G401.6 (cell line): ENCODE measurements around the gene LAMTOR5.
A peak's percentile ranks its signal among the peaks of the same experiment; 100 is the strongest.
"Not testable (repeated sequence)": the region's sequence is repeated elsewhere in the genome, so short reads cannot be mapped to it uniquely, and the experiment has no call there.

Experiments used
- FAIRE-seq: peaks from 2 replicates; lab custom pipeline; 2012; peaks lifted over from hg19 to GRCh38; lab: Jason Lieb, UNC

The LAMTOR5 gene

DNA sequence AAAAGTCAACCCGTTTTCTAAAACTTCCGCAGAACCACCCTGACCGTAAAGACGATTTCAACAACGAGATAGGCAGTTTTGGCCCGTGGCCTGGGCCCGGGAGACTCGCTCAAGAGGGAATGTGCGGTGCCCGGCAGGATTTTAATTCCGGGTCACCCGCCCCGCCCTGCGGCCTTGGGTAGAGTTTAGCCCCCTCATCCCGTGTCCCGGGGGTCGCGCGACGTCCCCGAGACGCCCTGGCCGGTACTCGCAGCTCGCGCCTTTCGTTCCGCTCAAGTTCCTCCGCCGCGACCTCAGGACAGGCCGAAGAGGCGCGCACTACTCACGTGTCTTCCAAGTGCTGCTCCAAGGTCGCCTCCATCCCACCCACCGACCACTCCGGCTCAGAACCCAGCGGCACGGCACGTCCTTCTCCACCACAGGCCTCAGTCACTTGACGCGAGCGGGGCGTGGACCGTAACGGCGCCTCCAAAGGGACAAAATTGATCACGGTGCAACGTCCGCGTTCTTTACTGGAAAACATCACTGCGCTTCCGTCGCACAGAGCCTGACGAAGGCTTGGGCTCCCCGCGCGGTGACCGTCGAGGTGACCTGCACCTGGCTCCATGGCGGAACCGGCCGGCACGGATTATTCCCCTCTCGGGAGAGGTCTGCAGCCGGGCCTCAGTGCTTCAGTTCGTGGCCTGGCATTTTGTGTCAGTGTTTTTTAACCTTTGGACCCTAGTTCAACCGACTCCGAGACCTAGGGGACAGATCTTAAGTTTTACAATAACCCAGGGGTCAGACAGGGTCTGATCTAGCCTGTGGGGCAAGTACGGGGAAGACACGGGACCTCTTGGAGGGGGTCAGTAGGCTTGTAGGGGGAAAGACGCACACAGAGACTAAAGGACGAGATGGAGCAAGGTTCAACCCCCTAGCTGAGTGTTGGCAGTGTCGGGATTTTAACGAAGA lies at the start of gene LAMTOR5:
TSS of gene LAMTOR5 (minus strand) at position 435 of the 951 bp plus-strand sequence. CDS start at position 361, 74 bp downstream.
- FAIRE-seq, result peak; percentile 70

DNA sequence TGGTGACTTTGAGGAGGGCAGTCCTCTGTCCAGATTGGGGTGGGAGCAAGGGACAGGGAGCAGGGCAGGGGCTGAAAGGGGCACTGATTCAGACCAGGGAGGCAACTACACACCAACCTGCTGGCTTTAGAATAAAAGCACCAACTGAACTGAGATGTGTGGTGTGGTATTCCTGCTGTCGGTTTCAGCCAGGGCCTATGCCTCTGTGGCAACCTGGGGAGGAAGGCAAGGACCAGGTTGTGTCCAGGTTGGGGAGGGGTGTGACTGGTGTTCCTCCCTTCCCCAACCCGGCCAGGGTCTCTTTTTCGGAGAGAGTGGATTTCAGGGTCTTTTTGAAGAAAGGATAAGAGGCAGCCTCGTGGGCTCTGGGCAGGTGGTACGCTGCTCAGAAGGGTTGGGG lies 49.7 kb upstream of the LAMTOR5 start:
- FAIRE-seq, result no peak

DNA sequence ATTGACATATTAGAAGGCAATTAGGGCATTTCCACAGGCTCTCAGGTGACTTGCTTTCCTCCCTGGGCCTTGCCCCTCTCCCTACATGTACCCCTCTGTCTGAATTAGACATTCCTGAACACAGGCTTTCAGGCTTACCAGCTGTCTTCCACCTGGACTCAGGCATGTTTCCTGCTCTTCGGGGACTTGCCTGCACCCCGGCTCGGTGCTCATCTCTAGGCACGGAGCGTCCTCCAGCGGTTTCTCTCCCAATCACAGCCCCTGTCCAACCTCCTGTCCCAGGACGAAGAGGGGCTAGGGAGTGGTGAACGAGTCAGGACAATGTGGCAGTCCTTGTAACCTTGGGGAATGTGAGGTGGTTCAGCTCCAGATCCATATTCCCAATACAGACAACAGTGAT lies 47.7 kb upstream of the LAMTOR5 start:
- no peak for FAIRE-seq

DNA sequence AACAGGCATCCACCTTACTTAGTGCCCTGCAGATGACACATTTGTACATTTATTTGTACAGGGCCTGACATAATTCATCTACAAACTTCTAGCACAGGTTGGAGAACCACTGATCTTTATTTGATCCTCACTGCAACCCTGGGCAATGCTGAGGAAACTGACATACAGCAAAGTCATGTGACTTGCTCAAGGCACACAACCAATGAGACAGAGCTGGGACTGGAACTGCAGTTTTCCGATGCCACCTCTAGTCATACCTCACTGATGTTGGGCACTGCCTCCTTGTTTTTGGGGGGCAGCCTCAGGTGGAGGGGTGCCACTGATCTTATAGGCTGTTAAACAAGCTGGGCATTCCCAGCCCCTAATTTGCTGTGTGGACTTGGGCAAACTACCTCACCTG lies 46.8 kb upstream of the LAMTOR5 start:
- FAIRE-seq, result no peak

DNA sequence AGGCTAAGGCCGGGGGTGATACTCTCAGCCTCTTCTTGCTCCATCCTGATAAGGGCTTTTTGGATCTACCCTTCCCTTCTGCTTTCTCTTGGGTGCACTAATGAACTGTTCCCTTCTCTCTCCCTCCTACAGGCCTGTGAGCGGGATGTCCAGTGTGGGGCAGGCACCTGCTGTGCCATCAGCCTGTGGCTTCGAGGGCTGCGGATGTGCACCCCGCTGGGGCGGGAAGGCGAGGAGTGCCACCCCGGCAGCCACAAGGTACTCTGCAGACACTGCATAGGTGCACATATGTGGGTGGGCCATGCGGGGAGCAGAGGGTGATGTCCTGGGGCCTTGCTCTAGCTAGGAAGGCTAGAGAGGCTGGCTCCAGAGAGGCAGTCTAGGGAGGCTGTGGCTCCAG lies 46.3 kb upstream of the LAMTOR5 start:
- no peak for FAIRE-seq

DNA sequence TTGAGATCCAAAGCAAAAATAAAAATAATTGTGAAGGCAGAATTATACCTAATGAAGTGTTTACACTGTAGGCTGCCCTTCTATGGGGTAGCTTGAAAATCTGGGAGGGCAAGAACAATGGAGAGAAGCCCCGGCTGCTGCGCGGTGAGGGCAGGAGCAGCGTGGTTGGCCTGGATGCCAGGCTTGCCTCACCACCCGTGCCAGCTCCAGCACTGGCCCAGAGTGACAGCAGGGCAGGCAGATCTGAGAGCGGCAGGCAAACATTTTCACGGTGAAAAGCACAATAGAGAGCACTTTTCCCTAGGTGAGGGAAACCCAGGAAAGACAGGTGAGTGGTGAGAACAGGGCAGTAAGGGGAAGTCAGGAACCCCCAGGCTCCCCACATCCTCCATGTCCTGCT lies 44.8 kb upstream of the LAMTOR5 start:
- no peak for FAIRE-seq

DNA sequence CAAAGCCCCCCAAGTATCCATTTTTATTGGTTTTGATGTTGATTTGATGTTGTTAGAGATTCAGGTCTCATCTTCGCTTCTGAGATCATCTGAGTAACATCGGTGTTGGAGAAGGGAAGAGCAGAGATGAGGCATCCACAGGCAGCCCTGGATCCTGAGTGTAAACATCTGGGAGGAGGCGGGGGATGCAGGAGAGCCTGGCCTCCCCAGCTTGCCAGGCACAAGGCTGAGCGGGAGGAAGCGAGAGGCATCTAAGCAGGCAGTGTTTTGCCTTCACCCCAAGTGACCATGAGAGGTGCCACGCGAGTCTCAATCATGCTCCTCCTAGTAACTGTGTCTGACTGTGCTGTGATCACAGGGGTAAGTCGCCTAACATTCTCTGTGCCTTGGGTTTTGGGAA lies 43.4 kb upstream of the LAMTOR5 start, which contains the start of gene PROK1:
TSS of gene PROK1 (plus strand) at position 221 of the 400 bp plus-strand sequence. CDS start at position 289, 68 bp downstream.
- no peak for FAIRE-seq

DNA sequence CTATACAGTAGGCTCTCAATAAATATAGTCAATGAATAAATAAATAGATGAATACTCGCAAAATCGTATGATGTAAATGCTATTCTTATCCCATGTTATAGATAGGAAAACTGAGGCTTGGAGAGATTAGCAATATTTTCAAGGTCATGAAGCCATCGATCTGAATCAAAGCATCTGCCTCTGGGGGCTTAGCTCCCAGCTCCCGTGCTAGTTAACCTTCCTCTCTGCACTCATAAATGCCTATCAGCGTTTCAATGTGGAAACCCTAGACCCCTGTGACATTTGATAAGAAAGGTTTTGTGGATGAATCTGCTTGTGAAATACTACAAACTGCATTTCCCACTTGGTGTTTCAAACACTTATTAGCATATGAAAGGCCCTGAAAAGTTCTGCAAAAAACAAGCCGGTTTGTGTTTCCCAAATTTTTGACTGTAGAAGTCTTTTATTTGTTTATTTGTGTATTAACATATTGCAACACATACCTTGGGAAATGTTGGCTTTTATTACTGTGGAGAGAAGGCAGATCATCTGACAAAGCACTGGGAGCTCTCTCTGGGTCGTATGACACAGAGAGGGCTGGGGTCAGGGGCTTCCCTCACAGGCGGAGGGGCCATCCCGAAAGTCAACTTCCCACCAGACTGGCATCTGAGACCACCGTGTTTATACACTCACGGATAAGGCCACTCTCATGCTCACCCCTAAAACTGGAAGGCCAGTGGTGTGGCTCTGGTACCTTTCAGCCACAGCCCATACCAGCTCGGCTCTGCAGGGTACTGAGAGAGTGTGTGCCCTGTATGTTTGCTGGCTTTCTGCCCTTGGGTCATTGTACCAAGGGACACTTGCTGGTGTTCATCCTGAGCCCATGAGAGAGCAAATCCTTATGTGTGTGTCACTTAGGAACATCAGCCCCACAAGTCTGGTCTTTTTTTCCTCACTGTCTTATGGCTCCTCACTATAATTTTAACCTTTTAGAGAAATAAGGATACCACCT lies 42.5 kb upstream of the LAMTOR5 start:
- no peak for FAIRE-seq

DNA sequence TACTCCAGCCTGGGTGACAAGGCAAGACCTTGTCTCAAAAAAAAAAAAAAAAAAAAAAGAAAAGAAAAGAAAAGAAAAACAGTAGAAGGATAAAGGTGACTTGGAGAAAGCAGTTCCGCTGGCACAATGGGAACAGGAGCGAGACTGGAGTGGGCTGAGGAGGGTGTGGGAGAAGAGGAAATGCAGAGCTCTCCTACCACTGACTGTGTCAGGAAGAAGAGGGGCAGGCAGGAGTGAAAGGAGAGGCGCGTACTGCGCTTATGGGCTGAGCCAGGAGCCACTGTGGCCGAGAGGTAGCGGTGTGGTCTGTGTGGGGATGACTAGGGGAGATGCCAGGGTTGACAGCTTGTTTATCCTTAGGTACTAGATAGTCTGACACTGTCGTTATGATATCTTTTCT lies 37.1 kb upstream of the LAMTOR5 start:
- no peak for FAIRE-seq

DNA sequence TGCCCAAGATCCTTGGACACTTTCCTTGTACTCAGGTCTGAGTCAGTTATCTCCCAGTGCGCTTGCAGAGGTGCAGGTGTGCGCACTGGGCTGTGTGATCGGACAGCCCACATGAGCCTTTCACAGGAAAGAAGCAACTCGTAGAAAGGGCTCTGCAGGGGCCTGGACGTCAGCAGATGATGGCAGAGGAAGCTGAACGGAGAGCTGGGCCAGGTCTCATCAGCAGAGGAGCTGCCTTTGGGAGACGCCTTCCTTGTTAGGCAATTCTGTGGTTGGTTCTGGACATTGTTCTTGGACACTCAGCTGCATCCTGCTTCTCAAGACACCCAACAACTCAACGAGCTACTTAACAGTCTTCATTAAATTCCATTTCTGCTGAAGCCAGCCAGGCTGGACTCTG lies 36.0 kb upstream of the LAMTOR5 start:
- no peak for FAIRE-seq

DNA sequence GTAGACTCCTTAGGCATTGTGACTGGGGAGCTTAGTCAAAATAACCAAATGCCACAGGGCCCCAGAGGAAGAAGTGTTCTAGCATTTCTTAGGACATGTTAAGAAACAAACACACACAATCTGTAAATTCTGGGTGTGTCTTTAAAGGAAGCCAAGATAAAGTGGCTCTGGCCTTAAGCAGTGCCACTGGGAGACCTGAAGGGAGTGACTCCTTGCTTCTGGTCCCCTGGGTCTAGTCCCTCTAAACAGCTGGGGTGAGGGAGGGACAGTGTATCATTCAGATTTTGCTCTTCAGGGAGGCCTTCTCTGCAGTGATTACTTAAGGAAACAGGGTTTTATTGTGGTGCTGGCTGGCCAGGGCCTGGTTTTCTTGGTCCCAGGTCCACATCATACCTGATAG lies 34.4 kb upstream of the LAMTOR5 start:
- no peak for FAIRE-seq

DNA sequence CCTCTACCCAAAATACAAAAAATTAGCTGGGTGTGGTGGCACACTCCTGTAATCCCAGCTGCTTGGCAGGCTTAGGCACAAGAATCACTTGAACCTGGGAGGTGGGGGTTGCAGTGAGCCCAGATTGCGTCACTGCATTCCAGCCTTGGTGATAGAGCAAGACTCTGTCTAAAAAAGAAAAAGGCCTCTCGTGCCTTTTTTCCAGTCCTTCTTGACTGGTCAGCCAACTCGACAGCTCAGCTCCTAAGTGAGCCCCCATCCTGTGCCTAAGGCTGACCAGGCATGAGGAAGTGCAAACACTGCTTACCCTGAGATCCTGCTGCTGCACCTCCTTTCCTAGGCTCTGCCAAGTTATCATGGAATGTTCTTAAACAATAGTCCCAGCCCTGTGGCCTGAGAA lies 33.4 kb upstream of the LAMTOR5 start:
- FAIRE-seq, result no peak

DNA sequence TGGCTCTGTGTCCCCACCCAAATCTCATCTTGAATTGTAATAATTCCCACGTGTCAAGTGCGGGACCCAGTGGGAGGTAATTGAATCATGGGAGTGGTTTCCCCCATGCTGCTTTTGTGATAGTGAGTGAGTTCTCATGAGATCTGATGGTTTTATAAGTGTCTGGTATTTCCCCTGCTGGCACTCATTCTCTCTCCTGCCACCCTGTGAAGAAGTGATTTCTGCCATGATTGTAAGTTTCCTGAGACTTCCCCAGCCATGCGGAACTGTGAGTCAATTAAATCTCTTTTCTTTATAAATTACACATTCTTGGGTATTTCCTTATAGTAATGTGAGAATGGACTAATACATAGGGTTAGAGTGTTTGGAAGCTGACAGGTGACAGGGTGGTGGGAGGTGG lies 32.4 kb upstream of the LAMTOR5 start:
- not testable (repeated sequence) for FAIRE-seq

DNA sequence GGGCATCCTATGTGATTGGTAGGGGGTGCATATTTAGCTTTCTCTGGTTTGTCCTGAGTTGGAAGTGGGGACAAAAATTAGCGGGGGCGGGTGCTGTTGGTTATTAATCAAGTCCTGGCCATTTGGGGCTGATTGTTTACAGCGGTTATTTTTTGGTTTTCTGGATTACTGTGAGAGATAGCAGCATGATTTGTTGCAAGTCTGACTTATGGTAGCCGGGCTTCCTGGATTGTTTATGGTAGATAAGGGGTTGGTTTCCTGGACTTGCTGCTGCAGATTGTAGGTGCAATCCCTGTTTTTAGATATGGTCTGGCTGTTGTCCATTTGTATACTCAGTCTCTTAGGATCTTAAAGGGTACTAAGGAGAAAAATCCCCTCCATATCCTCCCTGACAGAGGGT lies 31.4 kb upstream of the LAMTOR5 start:
- no peak for FAIRE-seq

DNA sequence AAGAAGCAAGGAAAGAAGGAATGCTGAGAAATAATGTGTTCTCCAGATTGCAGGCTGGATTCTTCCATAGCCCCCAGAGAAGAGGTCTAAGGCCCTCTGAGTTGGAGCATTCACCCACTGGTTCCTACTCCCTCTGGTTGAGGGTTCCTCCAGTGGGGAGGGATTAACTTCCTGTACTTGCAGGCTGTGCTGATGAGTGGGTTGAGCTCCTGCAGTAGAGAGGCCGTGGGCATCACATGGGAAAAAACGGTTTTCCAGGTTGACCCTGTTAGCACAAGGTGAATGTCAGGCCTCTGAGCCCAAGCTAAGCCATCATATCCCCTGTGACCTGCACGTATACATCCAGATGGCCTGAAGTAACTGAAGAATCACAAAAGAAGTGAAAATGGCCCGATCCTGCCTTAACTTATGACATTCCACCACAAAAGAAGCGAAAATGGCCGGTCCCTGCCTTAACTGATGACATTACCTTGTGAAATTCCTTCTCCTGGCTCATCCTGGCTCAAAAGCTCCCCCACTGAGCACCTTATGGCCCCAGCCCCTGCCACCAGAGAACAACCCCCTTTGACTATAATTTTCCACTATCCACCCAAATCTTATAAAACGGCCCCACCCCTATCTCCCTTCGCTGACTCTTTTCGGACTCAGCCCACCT lies 30.3 kb upstream of the LAMTOR5 start:
- FAIRE-seq, result not testable (repeated sequence)

DNA sequence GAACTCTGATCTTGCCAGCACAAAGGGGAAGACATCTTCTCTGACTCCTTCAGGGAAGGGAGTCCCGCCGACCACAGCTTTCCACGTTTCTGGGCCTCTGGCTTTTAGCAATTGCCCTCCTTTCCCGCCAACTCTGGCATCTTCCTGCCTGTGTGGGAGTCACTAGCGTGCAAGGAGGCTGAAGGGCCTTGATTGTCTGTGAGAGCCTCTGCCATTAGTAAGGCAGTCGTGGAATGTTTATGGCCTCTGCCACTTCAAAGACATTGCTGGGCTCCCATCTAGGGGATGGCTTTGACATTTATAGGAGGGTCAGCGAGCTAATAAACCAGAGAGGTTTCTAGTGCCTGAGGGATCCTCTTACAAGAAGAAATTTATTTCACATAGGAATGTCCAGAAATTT lies 29.1 kb upstream of the LAMTOR5 start:
- FAIRE-seq, result no peak

DNA sequence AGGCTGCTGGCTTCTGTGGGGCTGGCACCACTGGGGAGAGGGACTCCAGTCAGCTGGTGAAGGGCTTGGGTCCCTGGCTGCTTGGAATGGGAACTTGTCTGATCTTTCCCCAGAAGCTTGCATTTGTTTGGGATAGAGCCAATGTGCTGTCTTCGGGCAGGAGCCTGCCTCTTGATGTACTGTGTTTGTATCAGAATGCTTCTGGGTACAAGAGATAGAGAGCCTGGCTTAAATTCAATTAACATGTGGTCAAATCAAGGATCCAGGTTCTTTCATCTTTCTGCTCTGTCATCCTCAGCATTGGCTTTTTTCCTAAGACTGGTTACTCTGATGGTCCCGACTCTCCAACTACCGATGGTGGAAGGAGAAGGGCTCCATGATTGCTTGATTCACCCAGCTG lies 27.5 kb upstream of the LAMTOR5 start:
- no peak for FAIRE-seq

DNA sequence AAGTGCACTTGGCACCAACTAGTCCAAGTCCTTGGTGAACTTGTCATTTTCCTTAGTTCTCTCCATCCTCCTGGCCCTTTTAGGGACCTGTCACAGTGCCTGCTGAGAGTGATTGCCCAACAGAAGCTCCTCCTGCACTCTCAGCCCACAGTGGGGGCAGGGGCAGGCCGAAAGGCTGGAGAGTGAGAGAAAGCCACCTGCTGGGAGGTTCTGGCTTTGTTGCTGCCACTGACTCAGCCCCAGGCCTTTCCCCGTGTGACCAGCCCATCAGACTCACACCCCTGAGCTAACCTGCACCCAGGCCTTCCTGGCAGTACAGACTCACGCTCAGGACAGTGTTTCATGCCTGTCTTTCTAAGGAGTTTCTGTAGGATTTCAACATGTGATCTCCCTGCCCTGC lies 26.3 kb upstream of the LAMTOR5 start:
- FAIRE-seq, result no peak

DNA sequence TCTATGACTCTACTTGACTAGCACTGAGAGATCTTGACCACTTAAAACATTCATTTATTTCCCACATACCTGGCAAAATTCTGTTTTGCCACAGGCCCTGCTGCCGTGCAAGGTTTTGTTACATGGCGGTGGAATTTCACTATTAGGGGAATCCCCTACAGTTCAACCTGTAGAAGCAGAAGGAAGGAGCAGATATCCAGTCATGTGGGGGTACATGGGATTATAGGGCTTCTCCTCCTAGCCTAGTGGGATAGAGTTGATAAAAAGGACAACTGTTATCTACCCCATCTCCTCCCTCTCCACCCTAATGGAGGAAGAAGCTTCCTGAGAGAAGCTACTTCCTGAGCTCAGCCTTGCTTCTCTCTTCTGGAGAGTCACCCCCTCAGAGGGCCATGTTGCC lies 25.7 kb upstream of the LAMTOR5 start:
- no peak for FAIRE-seq

DNA sequence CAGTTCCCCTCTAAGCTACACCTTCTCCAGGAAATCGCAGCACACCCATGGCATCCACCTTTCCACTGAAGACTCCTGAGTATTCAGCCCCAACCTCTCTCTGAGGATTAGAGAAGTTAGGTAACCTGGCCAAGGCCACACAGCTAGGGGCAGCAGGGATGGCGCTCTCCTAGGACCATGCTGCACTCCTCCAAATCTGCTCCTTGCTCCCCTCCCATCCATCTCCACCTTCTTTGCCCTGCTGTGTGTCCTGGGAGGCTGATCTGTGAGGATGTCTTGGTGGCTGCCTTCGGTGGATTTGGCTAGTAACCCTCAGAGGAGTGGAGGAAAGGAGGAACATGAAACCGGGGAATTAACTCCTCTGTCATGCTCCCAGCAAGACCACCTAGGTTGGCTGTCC lies 23.4 kb upstream of the LAMTOR5 start:
- FAIRE-seq, result no peak

DNA sequence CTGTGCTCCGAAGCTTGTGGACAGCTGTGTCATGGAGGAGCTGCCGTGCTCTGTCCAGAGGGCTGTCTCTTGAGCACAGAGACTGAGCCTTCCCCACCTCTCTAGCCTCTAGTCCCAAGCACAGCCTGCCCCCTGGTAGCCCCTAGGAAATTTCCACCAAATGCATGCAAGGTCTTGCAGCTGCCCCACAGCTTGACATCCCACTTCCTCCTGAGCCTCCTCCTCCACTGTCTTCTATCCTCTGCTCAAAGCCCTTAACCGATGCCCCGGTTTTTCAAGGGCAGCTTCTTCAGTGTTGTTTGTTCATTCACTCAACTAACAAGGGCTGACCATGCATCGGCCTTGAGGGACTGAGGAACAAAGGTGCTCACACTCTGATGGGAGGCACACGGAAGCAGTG lies 22.9 kb upstream of the LAMTOR5 start:
- FAIRE-seq, result no peak

DNA sequence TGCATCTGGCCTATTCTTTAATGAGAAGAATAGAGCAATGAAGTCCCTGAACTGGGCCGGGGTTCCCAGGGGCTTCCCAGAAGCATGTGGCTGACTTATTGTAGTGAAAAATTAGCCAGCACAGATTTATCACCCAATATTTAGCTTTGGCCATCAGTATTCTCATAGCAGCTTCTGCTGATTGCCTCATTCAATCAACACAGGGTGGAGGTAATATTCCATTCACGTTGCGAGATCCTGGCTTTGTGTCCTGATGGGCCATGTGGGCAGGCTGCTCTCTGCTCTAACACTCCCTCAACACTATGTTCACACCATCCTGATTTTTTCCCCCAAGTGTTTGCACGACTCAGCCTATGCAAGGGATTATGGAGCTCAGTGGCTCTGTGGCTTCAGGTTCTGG lies 21.5 kb upstream of the LAMTOR5 start:
- no peak for FAIRE-seq
